K562 (cell line): Measurements from ENCODE around the gene GRIK3. TPM values are rescaled to one million over a fixed set of nuclear protein-coding genes. Genes with fewer than 3 reads are reported as not detected.

Experiments
- ATAC-seq: fragments of 200-7000 bp; cut with Tn5 transposase; 3 replicates; pipeline ENCODE4 v1.9.1; 2020; ENCODE audit warnings: moderate library complexity
- BruUV-seq: library from RNA; stranded (reverse); fragments of 400-500 nt; replicated peaks from 2 replicates; lab custom pipeline; 2021; lab: Mats Ljungman, UMichigan
- CTCF ChIA-PET: fragments of 300-600 bp; formaldehyde crosslinking; extraction: SDS; loops from one replicate; lab custom pipeline; 2021; ENCODE audit warnings: low intra/inter-chr PET ratio; lab: Yijun Ruan, JAX
- POLR2A ChIA-PET: fragments of 300-600, 350-650 bp; sonication (Branson Sonifier 250); formaldehyde crosslinking; extraction: SDS; loops from one replicate; lab custom pipeline; 2021; ENCODE audit warnings: antibody characterized with exemption, inconsistent platforms; lab: Yijun Ruan, JAX
- DNase-seq, 4 experiments: peaks; one replicate each; pipeline versions ENCODE4 v3.0.0 to v3.0.0-alpha.2; 2011 to 2018; ENCODE audit warnings: low spot score in 3 of 4, mixed read lengths in 3 of 4; ENCODE audit errors: extremely low read depth in 1 of 4
- FAIRE-seq: peaks from 2 replicates; lab custom pipeline; 2011; peaks lifted over from hg19 to GRCh38; lab: Jason Lieb, UNC
- H2AFZ ChIP-seq: 2 replicates; pipeline ENCODE4 v1.6.0; 2011; ENCODE audit warnings: low read depth, low read length, control low read depth, inconsistent platforms
- H3K27ac ChIP-seq: fragments of 200-600 bp; 3 replicates; pipeline ENCODE4 v1.8.0; 2011; ENCODE audit warnings: low read depth, mild to moderate bottlenecking, control low read depth, inconsistent platforms, low read length, moderate library complexity, mixed read lengths; ENCODE audit errors: extremely low read depth
- H3K27me3 ChIP-seq, 2 experiments: fragments of 300-600 bp in 1 of 2; 2 replicates in 1 of 2; 3 replicates in 1 of 2; pipeline versions ENCODE4 v1.6.0 to v1.8.0; 2011; ENCODE audit warnings: inconsistent platforms in 2 of 2, low read length in 2 of 2, mild to moderate bottlenecking in 1 of 2, mixed read lengths in 1 of 2, moderate library complexity in 1 of 2; ENCODE audit not compliant: control insufficient read depth in 2 of 2, insufficient read depth in 2 of 2
- H3K36me3 ChIP-seq: fragments of 300-600 bp; 3 replicates; pipeline ENCODE4 v1.8.0; 2011; ENCODE audit warnings: mild to moderate bottlenecking, low read length, inconsistent platforms; ENCODE audit not compliant: control insufficient read depth, insufficient read depth
- H3K4me1 ChIP-seq, 2 experiments: fragments of 200-600 bp in 1 of 2; replicated peaks in 1 of 2; 2 replicates in 1 of 2; 3 replicates in 1 of 2; pipeline versions ENCODE4 v1.5.1 to v1.8.0; 2011; ENCODE audit warnings: inconsistent platforms in 2 of 2, low read length in 2 of 2, mild to moderate bottlenecking in 1 of 2, mixed read lengths in 1 of 2, moderate library complexity in 1 of 2; ENCODE audit not compliant: control insufficient read depth in 2 of 2, insufficient read depth in 2 of 2
- H3K4me2 ChIP-seq: 2 replicates; pipeline ENCODE4 v1.6.1; 2011; ENCODE audit warnings: low read length, control low read depth, inconsistent platforms, mixed read lengths; ENCODE audit not compliant: insufficient read depth
- H3K4me3 ChIP-seq: fragments of 200-600 bp; sonication (generic), shearing (Covaris generic); 2 replicates; pipeline ENCODE4 v1.5.1; 2016; ENCODE audit warnings: control low read depth, inconsistent platforms
- H3K79me2 ChIP-seq: fragments of 200-600 bp; 3 replicates; pipeline ENCODE4 v1.8.0; 2011; ENCODE audit warnings: low read length, inconsistent platforms; ENCODE audit not compliant: control insufficient read depth, insufficient read depth
- H3K9ac ChIP-seq, 2 experiments: 2 replicates each; pipeline versions ENCODE4 v1.6.0 to v1.6.1; 2011; ENCODE audit warnings: low read depth in 2 of 2, low read length in 2 of 2, control low read depth in 1 of 2, inconsistent platforms in 1 of 2, mild to moderate bottlenecking in 1 of 2, mixed read lengths in 1 of 2; ENCODE audit not compliant: insufficient read depth in 1 of 2
- H3K9me1 ChIP-seq: one replicate; pipeline ENCODE4 v1.6.0; 2011; ENCODE audit warnings: inconsistent platforms, mild to moderate bottlenecking, low read length, moderate library complexity; ENCODE audit not compliant: control insufficient read depth, insufficient read depth
- H3K9me3 ChIP-seq: replicated peaks from 2 replicates; pipeline ENCODE4 v1.5.1; 2011; ENCODE audit warnings: low read depth, low read length, inconsistent platforms; ENCODE audit not compliant: control insufficient read depth, insufficient read depth
- H4K20me1 ChIP-seq: replicated peaks from 2 replicates; pipeline ENCODE4 v1.6.1; 2011; ENCODE audit warnings: low read length, inconsistent platforms, mixed read lengths; ENCODE audit not compliant: control insufficient read depth, insufficient read depth
- ETS1 ChIP-seq: conservative IDR thresholded peaks from 2 replicates; pipeline ENCODE4 v1.6.1; 2011; ENCODE audit warnings: low read depth, mild to moderate bottlenecking, low read length; ENCODE audit not compliant: control insufficient read depth
- LEF1 ChIP-seq: fragments of 450-650 bp; IDR thresholded peaks from 2 replicates; pipeline ENCODE4 v1.6.1; 2016; ENCODE audit warnings: mild to moderate bottlenecking
- MCM3 ChIP-seq: fragments of 450-650 bp; IDR thresholded peaks from 2 replicates; pipeline ENCODE4 v1.6.1; 2016
- RNF219 ChIP-seq: fragments of 250-450 bp; sonication (Bioruptor Pico); IDR thresholded peaks from 2 replicates; pipeline ENCODE4 v1.5.0; 2022; ENCODE audit warnings: mild to moderate bottlenecking
- SMAD1 ChIP-seq: fragments of 150-350 bp; IDR thresholded peaks from 2 replicates; pipeline ENCODE4 v1.6.1; 2014; ENCODE audit warnings: low read length, low read depth; ENCODE audit not compliant: partially characterized antibody
- TAF15 ChIP-seq: fragments of 200-400 bp; formaldehyde crosslinking; IDR thresholded peaks from 2 replicates; pipeline ENCODE4 v1.6.1; 2017; ENCODE audit warnings: mild to moderate bottlenecking, low read depth, low read length, moderate library complexity
- WGBS: fragments of 100-300 bp; shearing (Covaris generic); methylation state at CpG from one replicate; pipeline ENCODE4 v1.1.6; 2016; ENCODE audit warnings: low coverage, mixed read lengths; ENCODE audit not compliant: insufficient coverage; ENCODE audit errors: missing lambda C conversion rate; 5-methylcytosine and 5-hydroxymethylcytosine counted together
- in situ Hi-C: fragments of 300-500 bp; cut with MboI; formaldehyde crosslinking; loops from 4 replicates; pipeline ENCODE4 v1.15.0; 2018; ENCODE audit warnings: inconsistent platforms, mixed read lengths
- intact Hi-C: fragments of 100-400 bp; cut with micrococcal nuclease; formaldehyde crosslinking; loops from 2 replicates; pipeline ENCODE4 v1.14.2; 2022
- polyA plus RNA-seq, 8 experiments: library from polyadenylated mRNA; depleted of rRNA in 4 of 8; stranded (reverse) in 5 of 8; unstranded in 3 of 8; fragments of >200 nt; fragmentation: Nextera tagmentation in 2 of 8; fragmentation: Illumina TruSeq in 1 of 8; extraction: Ambion mirVana in 2 of 8; extraction: Trizol in 1 of 8; gene quantifications; 2 replicates each; pipeline versions ENCODE4 v1.2.1 to v1.2.3, GENCODE V29; 2011 to 2014; ENCODE audit warnings: inconsistent platforms in 1 of 8, missing spikeins in 1 of 8
- total RNA-seq, 7 experiments: library from RNA; depleted of rRNA in 6 of 7; stranded (reverse); fragments of >200 nt in 6 of 7; fragmentation: Illumina TruSeq in 2 of 7; extraction: Trizol in 2 of 7; gene quantifications; 2 replicates each; pipeline versions ENCODE4 v1.2.1 to v1.2.3, GENCODE V29; 2011 to 2021; ENCODE audit warnings: low replicate concordance in 1 of 7

GRIK3 gene
- total and polyA plus RNA-seq, 9 of the 15 experiments (the other 6 are each of a cell fraction or from before 2014, with no cell fraction given), result not detected

- no peak for FAIRE-seq
- intact Hi-C loops, result no loop called here
- CTCF ChIA-PET, result no interaction called here
Observed at GRCh38 chr1:36754366-36754765, 279.9 kb downstream of the GRIK3 start.

More at GRCh38 chr1:36754366-36754765, 279.9 kb downstream of the GRIK3 start:
- Histone ChIP-seq H3K4me1 (no peaks in the 10 kb centered on the region), H3K9ac (no peak overlapping the region), H3K4me2 (no peak overlapping the region), H2AFZ (no peak overlapping the region), H3K27me3 (peaks cover 3 to 16% of the 10 kb centered on the region in 2 experiments; a peak in 3 of 5 replicates), H4K20me1 (no peaks in the 10 kb centered on the region), H3K9me3 (no peaks in the 10 kb centered on the region), H3K4me3 (no peak overlapping the region), H3K36me3 (no peaks in the 10 kb centered on the region), H3K79me2 (no peaks in the 10 kb centered on the region), H3K27ac (no peak overlapping the region), H3K9me1 (no peaks in the 10 kb centered on the region)
- DNase-seq (no peak), ATAC-seq (no peak)
- no peak for TF ChIP-seq TAF15
- no peak for TF ChIP-seq MCM3
- TF ChIP-seq LEF1, result no peak
- TF ChIP-seq ETS1, result no peak
- TF ChIP-seq SMAD1, result no peak
- no peak for TF ChIP-seq RNF219 (CRISPR knock-in tag)
- in situ Hi-C loops, result no loop called here
- POLR2A ChIA-PET, result no interaction called here
- 0% methylated on average over 1 of the region's 1 CpG for WGBS
- BruUV-seq, result no TSS peak
